SK-N-SH (cell line): ENCODE results near the gene POLR1C.

ENCODE experiments used
- EP300 ChIP-seq, 2 experiments: IDR thresholded peaks; 2 replicates each; pipeline versions ENCODE4 v1.4.0 to v1.6.1; 2012; ENCODE audit warnings: borderline replicate concordance in 1 of 2, low read depth in 1 of 2, low read length in 1 of 2
- FOXJ3 ChIP-seq: sonication (generic); formaldehyde crosslinking; IDR thresholded peaks from 2 replicates; pipeline ENCODE4 v1.5.1; 2020; ENCODE audit warnings: mild to moderate bottlenecking, missing genetic modification reagents
- JUND ChIP-seq: IDR thresholded peaks from 2 replicates; pipeline ENCODE4 v1.4.0; 2012
- RFX5 ChIP-seq: IDR thresholded peaks from 2 replicates; pipeline ENCODE4 v1.6.1; 2012; ENCODE audit warnings: mild to moderate bottlenecking, improper control_type of control experiment, low read length
- TF ChIP-seq, protein P1 (sequence below): IDR thresholded peaks from 2 replicates; pipeline ENCODE4 v1.4.0; 2012; ENCODE audit warnings: low read depth, borderline replicate concordance
- TF ChIP-seq, protein P2 (sequence below): fragments of 200-600 bp; sonication (generic); IDR thresholded peaks from 2 replicates; pipeline ENCODE4 v1.6.1; 2017; ENCODE audit warnings: antibody characterized with exemption, mild to moderate bottlenecking, moderate library complexity

DNA sequence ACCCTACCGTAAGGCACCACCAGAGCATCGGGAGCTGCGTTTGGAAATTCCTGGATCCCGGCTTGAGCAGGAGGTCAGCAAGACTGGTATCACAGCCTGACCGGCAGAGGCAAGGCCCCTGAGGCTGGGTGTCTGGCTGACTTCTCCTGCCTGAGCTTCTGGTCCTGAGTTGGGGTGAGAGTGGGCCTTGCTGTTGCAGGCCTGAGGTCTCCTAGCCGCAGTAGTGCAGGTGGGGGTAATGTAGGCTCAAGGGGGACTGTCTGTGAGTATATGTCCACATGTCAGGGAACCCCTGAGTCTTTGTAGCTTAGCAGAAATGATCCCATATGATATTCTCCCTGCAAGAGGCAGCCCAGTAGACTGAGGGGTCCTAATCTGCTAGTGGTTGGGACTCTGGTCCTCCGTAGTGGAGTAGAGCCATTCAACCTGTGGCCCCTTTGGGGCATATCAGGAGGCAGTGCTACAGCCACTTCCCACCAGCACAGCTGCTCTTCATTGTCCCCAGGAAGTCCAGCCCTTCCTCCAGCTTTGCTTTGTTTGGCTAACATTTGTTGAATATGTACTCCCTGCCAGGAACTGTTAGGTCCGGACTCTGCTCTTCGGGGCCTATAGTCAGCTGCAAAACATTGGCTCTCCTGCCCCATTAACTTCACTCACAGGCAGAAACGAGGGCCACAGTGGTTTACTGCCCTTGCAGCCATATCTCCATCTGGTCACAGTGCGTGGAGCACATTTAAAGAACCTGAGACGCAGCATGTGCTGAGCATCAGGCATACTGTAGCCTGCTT lies 17.7 kb upstream of the POLR1C start:
- TF ChIP-seq, protein P1, sequence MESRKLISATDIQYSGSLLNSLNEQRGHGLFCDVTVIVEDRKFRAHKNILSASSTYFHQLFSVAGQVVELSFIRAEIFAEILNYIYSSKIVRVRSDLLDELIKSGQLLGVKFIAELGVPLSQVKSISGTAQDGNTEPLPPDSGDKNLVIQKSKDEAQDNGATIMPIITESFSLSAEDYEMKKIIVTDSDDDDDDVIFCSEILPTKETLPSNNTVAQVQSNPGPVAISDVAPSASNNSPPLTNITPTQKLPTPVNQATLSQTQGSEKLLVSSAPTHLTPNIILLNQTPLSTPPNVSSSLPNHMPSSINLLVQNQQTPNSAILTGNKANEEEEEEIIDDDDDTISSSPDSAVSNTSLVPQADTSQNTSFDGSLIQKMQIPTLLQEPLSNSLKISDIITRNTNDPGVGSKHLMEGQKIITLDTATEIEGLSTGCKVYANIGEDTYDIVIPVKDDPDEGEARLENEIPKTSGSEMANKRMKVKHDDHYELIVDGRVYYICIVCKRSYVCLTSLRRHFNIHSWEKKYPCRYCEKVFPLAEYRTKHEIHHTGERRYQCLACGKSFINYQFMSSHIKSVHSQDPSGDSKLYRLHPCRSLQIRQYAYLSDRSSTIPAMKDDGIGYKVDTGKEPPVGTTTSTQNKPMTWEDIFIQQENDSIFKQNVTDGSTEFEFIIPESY, result no peak
- TF ChIP-seq, protein P2, sequence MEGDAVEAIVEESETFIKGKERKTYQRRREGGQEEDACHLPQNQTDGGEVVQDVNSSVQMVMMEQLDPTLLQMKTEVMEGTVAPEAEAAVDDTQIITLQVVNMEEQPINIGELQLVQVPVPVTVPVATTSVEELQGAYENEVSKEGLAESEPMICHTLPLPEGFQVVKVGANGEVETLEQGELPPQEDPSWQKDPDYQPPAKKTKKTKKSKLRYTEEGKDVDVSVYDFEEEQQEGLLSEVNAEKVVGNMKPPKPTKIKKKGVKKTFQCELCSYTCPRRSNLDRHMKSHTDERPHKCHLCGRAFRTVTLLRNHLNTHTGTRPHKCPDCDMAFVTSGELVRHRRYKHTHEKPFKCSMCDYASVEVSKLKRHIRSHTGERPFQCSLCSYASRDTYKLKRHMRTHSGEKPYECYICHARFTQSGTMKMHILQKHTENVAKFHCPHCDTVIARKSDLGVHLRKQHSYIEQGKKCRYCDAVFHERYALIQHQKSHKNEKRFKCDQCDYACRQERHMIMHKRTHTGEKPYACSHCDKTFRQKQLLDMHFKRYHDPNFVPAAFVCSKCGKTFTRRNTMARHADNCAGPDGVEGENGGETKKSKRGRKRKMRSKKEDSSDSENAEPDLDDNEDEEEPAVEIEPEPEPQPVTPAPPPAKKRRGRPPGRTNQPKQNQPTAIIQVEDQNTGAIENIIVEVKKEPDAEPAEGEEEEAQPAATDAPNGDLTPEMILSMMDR, result no peak
- TF ChIP-seq FOXJ3 (CRISPR knock-in tag), result no peak
- no peak for TF ChIP-seq RFX5
- TF ChIP-seq JUND, result no peak
- no peak for TF ChIP-seq EP300 (IDR thresholded peaks at IDR 0.05; ENCODE audit: borderline replicate concordance in 1 of 2, low read depth in 1 of 2, low read length in 1 of 2)
